Tibial artery (tissue), 4 donors: ENCODE data around the gene COG5.
A peak's percentile ranks its signal among the peaks of the same experiment; 100 is the strongest.

ENCODE experiments used
- DNase-seq, 2 donors: peaks; one replicate each; pipeline ENCODE4 v3.0.0-alpha.2; 2019
- H3K27ac ChIP-seq, 2 donors: fragments of 200-600 bp; sonication (generic) in 1 of 2; 1 replicate in 1 of 2; 2 replicates in 1 of 2; pipeline ENCODE4 v1.5.1; 2018 to 2019; ENCODE audit warnings: mild to moderate bottlenecking in 1 of 2
- H3K27me3 ChIP-seq, 2 donors: fragments of 200-600 bp; sonication (generic) in 1 of 2; one replicate each; pipeline versions ENCODE4 v1.5.1 to v1.6.0; 2016 to 2019
- H3K36me3 ChIP-seq, 3 donors: fragments of 200-600 bp; sonication (generic) in 2 of 3; one replicate each; pipeline ENCODE4 v1.5.1; 2016 to 2019; ENCODE audit warnings: mild to moderate bottlenecking in 2 of 3
- H3K4me1 ChIP-seq, 4 donors: fragments of 200-600 bp; sonication (generic) in 2 of 4; 1 replicate in 3 of 4; 2 replicates in 1 of 4; pipeline ENCODE4 v1.5.1; 2016 to 2019
- H3K4me3 ChIP-seq, 2 donors: fragments of 200-600 bp; sonication (generic) in 1 of 2; 1 replicate in 1 of 2; 2 replicates in 1 of 2; pipeline ENCODE4 v1.5.1; 2018 to 2019; ENCODE audit warnings: mild to moderate bottlenecking in 2 of 2
- H3K9me3 ChIP-seq, 3 donors: fragments of 200-600 bp; sonication (generic) in 1 of 3; one replicate each; pipeline ENCODE4 v1.5.1; 2016 to 2019
- CTCF ChIP-seq, 2 experiments: fragments of 200-600 bp in 1 of 2; fragments of 450-650 bp in 1 of 2; IDR thresholded peaks; one replicate each; pipeline ENCODE4 v1.5.1; 2017 to 2019; ENCODE audit warnings: antibody characterized with exemption in 2 of 2, mild to moderate bottlenecking in 1 of 2, moderate library complexity in 1 of 2
- intact Hi-C: fragments of 100-400 bp; cut with DNase I; formaldehyde crosslinking; loops from one replicate; pipeline ENCODE4 v1.15.0; 2023; ENCODE audit warnings: low total_unique reads

Gene COG5

DNA sequence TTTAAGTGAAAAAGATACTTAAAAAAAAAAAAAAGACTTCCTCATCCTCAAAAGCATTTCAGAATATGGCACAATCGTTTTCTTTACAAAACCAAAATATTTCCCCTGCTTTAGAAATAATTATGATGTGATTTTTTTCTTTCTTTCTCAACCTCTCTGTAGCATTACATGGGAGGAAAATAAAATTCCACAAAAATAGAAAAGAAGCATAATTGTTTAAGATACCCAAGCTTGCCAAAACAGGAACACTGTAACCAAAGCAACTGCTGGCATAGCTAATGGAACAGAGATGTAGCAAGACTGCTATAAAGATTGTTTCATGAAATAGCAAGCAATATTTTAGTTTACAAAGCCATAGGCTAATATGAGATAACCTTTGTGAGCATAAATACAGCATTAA, 169.4 kb downstream of the COG5 start:
- no peaks in the 10 kb centered on the region for H3K9me3 ChIP-seq
- peaks cover 0 to 44% (median 13%) of the 10 kb centered on the region in 4 donors for H3K4me1 ChIP-seq
- H3K27ac ChIP-seq: peak overlapping the region; percentile 56 to 60
- no peak for DNase-seq
- TF ChIP-seq CTCF (IDR thresholded peaks at IDR 0.05): no peak
- no peak overlapping the region for H3K4me3 ChIP-seq
- no peaks in the 10 kb centered on the region for H3K36me3 ChIP-seq
- no peaks in the 10 kb centered on the region for H3K27me3 ChIP-seq
- intact Hi-C loops: no loop called here

DNA sequence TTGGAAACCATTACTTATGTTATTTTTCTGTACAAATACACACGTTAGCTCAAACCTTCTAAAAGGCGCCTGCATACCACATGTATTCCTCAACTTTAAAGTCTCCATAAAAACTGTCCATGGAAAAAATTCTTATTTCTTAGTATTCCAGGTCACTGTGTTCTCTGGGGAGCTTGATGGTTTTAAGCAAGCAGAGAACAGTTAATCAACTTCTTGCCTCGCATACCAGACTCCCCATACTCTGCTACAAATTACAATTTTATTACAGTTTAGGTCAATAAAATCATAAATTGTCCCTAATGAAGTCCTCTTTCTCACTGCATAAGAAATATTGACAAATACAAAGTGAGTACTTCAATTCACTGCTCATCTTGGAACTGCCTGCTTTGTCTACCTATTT, 170.9 kb downstream of the COG5 start:
- H3K27me3 ChIP-seq: no peaks in the 10 kb centered on the region
- no peak overlapping the region for H3K4me3 ChIP-seq
- H3K9me3 ChIP-seq: no peaks in the 10 kb centered on the region
- peak overlapping the region; percentile 56 to 60 for H3K27ac ChIP-seq
- intact Hi-C loops: no loop called here
- no peak for TF ChIP-seq CTCF (IDR thresholded peaks at IDR 0.05)
- DNase-seq: no peak
- H3K4me1 ChIP-seq: peaks cover 0 to 54% (median 13%) of the 10 kb centered on the region in 4 donors
- no peaks in the 10 kb centered on the region for H3K36me3 ChIP-seq

GRCh38 chr7:107390916-107391315, 172.8 kb downstream of the COG5 start:
- no peaks in the 10 kb centered on the region for H3K36me3 ChIP-seq
- H3K27ac ChIP-seq: no peak overlapping the region
- no peak for DNase-seq
- TF ChIP-seq CTCF (IDR thresholded peaks at IDR 0.05): no peak
- no peaks in the 10 kb centered on the region for H3K9me3 ChIP-seq
- intact Hi-C loops: no loop called here
- H3K4me1 ChIP-seq: peaks cover 0 to 67% (median 29%) of the 10 kb centered on the region in 4 donors
- H3K27me3 ChIP-seq: no peaks in the 10 kb centered on the region
- H3K4me3 ChIP-seq: no peak overlapping the region

DNA sequence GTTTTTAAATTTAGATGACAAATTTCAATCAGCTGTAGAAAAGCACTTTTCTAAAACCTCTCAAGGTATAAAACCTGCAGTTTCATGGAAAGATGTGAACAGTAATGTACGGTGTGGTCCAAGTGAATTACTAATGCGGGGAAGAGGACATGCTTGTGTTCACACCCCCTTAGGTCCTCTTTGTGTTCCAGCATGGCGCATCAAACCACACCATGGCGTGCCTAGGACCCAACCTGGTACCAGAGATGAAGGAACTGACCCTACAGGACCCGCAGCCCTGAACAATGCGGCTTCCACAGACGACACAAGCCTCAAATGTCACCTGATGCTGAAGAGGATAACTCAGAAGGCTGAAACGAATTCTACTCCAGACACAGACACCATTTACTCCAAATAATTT, 175.1 kb downstream of the COG5 start:
- intact Hi-C loops: no loop called here
- H3K27ac ChIP-seq: peak overlapping the region; percentile 51 to 70
- no peak for TF ChIP-seq CTCF (IDR thresholded peaks at IDR 0.05)

GRCh38 chr7:107387573-107388219, 176.0 kb downstream of the COG5 start:
- no peak for TF ChIP-seq CTCF (IDR thresholded peaks at IDR 0.05)
- H3K27ac ChIP-seq: peak overlapping the region; percentile 51 to 70
- no peak overlapping the region for H3K4me3 ChIP-seq
- DNase-seq: peak; percentile 71 to 86
- intact Hi-C loops: no loop called here
- peaks cover 0 to 45% (median 20%) of the 10 kb centered on the region in 4 donors for H3K4me1 ChIP-seq
- H3K27me3 ChIP-seq: no peaks in the 10 kb centered on the region
- no peaks in the 10 kb centered on the region for H3K9me3 ChIP-seq
- H3K36me3 ChIP-seq: no peaks in the 10 kb centered on the region

More for the DNA sequence above, 175.1 kb downstream of the COG5 start:
- Histone ChIP-seq H3K9me3 (no peaks in the 10 kb centered on the region), H3K36me3 (no peaks in the 10 kb centered on the region), H3K4me3 (no peak overlapping the region), H3K27me3 (no peaks in the 10 kb centered on the region), H3K4me1 (peaks cover 0 to 54% (median 27%) of the 10 kb centered on the region in 4 donors)
- no peak for DNase-seq
